CD14-positive monocyte (primary cell): ENCODE data around the gene TMEM116. TPM values are rescaled to one million over a fixed set of nuclear protein-coding genes. Genes with fewer than 3 reads are reported as not detected.

Source experiments
- DNase-seq, 3 donors: peaks; one replicate each; pipeline ENCODE4 v3.0.0-alpha.2; 2011 to 2022
- H2AFZ ChIP-seq: 2 replicates; pipeline ENCODE4 v1.6.0; 2012; ENCODE audit warnings: mild to moderate bottlenecking, low read depth, low read length, inconsistent platforms; ENCODE audit not compliant: insufficient read depth, poor library complexity, severe bottlenecking
- H3K27ac ChIP-seq, 2 donors: 1 replicate in 1 of 2; 2 replicates in 1 of 2; pipeline ENCODE4 v1.5.1; 2012 to 2013; ENCODE audit warnings: low read length in 2 of 2, control low read depth in 1 of 2, inconsistent platforms in 1 of 2, low read depth in 1 of 2, mild to moderate bottlenecking in 1 of 2
- H3K27me3 ChIP-seq, 2 donors: one replicate each; pipeline versions ENCODE4 v1.6.0 to v1.6.1; 2011 to 2013; ENCODE audit warnings: low read length in 2 of 2; ENCODE audit not compliant: control insufficient read depth in 2 of 2, insufficient read depth in 2 of 2
- H3K36me3 ChIP-seq, 2 donors: replicated peaks in 1 of 2; 1 replicate in 1 of 2; 2 replicates in 1 of 2; pipeline versions ENCODE4 v1.5.1 to v1.6.1; 2012 to 2013; ENCODE audit warnings: low read length in 2 of 2, control low read depth in 1 of 2, inconsistent platforms in 1 of 2, mild to moderate bottlenecking in 1 of 2; ENCODE audit not compliant: insufficient read depth in 2 of 2, control insufficient read depth in 1 of 2
- H3K4me1 ChIP-seq, 2 donors: 1 replicate in 1 of 2; 2 replicates in 1 of 2; pipeline versions ENCODE4 v1.5.1 to v1.6.1; 2012 to 2013; ENCODE audit warnings: low read length in 2 of 2, control low read depth in 1 of 2, inconsistent platforms in 1 of 2, mild to moderate bottlenecking in 1 of 2, moderate library complexity in 1 of 2; ENCODE audit not compliant: insufficient read depth in 2 of 2, control insufficient read depth in 1 of 2
- H3K4me2 ChIP-seq: replicated peaks from 2 replicates; pipeline ENCODE3; 2012; ENCODE audit warnings: low read length, moderate library complexity, mild to moderate bottlenecking; ENCODE audit not compliant: poor library complexity, severe bottlenecking; ENCODE audit errors: extremely low read depth
- H3K4me3 ChIP-seq, 3 experiments: fragments of 200-600 bp in 1 of 3; sonication (generic) in 1 of 3; replicated peaks in 1 of 3; 1 replicate in 2 of 3; 2 replicates in 1 of 3; pipeline ENCODE4 v1.5.1; 2011 to 2013; ENCODE audit warnings: low read length in 3 of 3, mild to moderate bottlenecking in 3 of 3, control low read depth in 2 of 3, low read depth in 2 of 3, inconsistent platforms in 1 of 3, moderate library complexity in 1 of 3
- H3K79me2 ChIP-seq: 2 replicates; pipeline ENCODE4 v1.6.0; 2012; ENCODE audit warnings: mild to moderate bottlenecking, control low read depth, inconsistent platforms, low read length, moderate library complexity; ENCODE audit not compliant: insufficient read depth
- H3K9ac ChIP-seq: 2 replicates; pipeline ENCODE4 v1.6.0; 2017; ENCODE audit warnings: low read length, mild to moderate bottlenecking; ENCODE audit not compliant: insufficient read depth, poor library complexity, severe bottlenecking
- H3K9me3 ChIP-seq, 2 donors: replicated peaks in 1 of 2; 1 replicate in 1 of 2; 2 replicates in 1 of 2; pipeline versions ENCODE4 v1.5.1 to v1.6.1; 2012 to 2013; ENCODE audit warnings: low read length in 2 of 2, control low read depth in 1 of 2; ENCODE audit not compliant: control insufficient read depth in 1 of 2, insufficient read depth in 1 of 2
- H4K20me1 ChIP-seq: 2 replicates; pipeline ENCODE4 v1.6.0; 2012; ENCODE audit warnings: mild to moderate bottlenecking, low read length, control low read depth, moderate library complexity; ENCODE audit not compliant: insufficient read depth
- H3K27ac Mint-ChIP-seq, 7 donors: one replicate each; pipeline ENCODE4 v1.8.0; 2020; ENCODE audit warnings: mild to moderate bottlenecking in 7 of 7, mixed read lengths in 7 of 7, moderate library complexity in 6 of 7, inconsistent platforms in 2 of 7
- H3K27me3 Mint-ChIP-seq, 3 donors: one replicate each; pipeline ENCODE4 v1.8.0; 2021 to 2022; ENCODE audit warnings: low read depth in 3 of 3, mild to moderate bottlenecking in 3 of 3, mixed read lengths in 3 of 3, moderate library complexity in 3 of 3, inconsistent platforms in 1 of 3
- H3K36me3 Mint-ChIP-seq, 2 donors: one replicate each; pipeline ENCODE4 v1.8.0; 2020; ENCODE audit warnings: mixed read lengths in 2 of 2, inconsistent platforms in 1 of 2, mild to moderate bottlenecking in 1 of 2
- H3K4me1 Mint-ChIP-seq: one replicate; pipeline ENCODE4 v1.8.0; 2020; ENCODE audit warnings: mild to moderate bottlenecking, mixed read lengths
- H3K4me3 Mint-ChIP-seq, 2 donors: one replicate each; pipeline ENCODE4 v1.8.0; 2020; ENCODE audit warnings: mild to moderate bottlenecking in 2 of 2, mixed read lengths in 2 of 2, moderate library complexity in 1 of 2
- H3K9me3 Mint-ChIP-seq, 7 donors: one replicate each; pipeline ENCODE4 v1.8.0; 2020 to 2022; ENCODE audit warnings: mixed read lengths in 7 of 7, mild to moderate bottlenecking in 6 of 7, moderate library complexity in 6 of 7, inconsistent platforms in 2 of 7
- CTCF ChIP-seq: fragments of 200-600 bp; IDR thresholded peaks from one replicate; pipeline ENCODE4 v1.8.0; 2022; ENCODE audit warnings: antibody characterized with exemption, mild to moderate bottlenecking
- WGBS: methylation state at CpG from one replicate; pipeline ENCODE4 v1.1.5; 2013; ENCODE audit warnings: missing lambda C conversion rate; ENCODE audit not compliant: insufficient coverage; 5-methylcytosine and 5-hydroxymethylcytosine counted together
- intact Hi-C, 2 donors: fragments of 100-400 bp; cut with micrococcal nuclease; formaldehyde crosslinking; loops; one replicate each; pipeline versions ENCODE4 v1.15.0 to v1.15.1; 2023
- polyA plus RNA-seq, 3 donors: library from polyadenylated mRNA; depleted of rRNA in 1 of 3; unstranded in 2 of 3; stranded (reverse) in 1 of 3; fragments of 300-500 nt in 2 of 3; fragments of >200 nt in 1 of 3; fragmentation: Illumina TruSeq in 2 of 3; gene quantifications; 1 replicate in 2 of 3; 2 replicates in 1 of 3; pipeline ENCODE4 v1.2.3, GENCODE V29; 2012 to 2021

The TMEM116 gene
- polyA plus RNA-seq, 3 donors, result 5.6 to 11.6 (median 8.3) TPM

DNA sequence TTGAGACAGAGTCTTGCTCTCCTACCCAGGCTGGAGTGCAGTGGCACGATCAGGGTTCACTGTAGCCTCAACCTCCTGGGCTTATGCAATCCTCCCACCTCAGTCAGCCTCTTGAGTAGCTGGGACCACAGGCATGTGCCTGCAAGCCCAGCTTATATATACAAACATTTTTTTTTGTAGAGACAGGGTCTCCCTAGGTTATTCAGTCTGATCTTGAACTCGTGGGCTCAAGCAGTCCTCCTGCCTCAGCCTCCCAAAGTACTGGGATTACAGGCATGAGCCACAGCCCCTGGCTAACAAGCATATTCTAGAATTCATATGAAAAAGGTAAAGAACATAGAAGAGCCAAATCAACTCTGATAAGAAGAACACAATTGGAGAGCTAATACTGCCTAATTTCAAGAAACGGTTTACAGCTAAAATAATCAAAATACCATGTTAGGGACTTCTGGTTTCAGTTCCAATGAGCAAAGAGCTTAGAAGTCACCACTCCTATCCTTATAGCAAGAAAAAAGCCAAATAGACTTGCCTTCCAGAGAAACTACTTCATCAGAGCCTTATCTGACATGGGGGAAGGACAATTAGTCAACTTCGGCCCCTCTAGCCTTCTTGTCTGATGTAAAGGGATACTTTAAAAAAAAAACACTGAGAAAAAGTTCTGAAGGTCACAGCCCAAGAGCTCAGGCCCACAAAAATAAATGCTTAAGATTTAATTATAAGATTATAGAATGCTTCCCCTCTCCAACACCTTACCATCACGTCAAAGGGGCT is 37.6 kb downstream of the TMEM116 start:
- H3K27me3 ChIP-seq, result no peaks in the 10 kb centered on the region
- Mint-ChIP-seq H3K27ac (no peak overlapping the region), H3K4me1 (peaks cover 3% of the 10 kb centered on the region), H3K4me3 (no peak overlapping the region), H3K9me3 (peaks cover 0 to 17% (median 11%) of the 10 kb centered on the region in 7 donors), H3K27me3 (peaks cover 0 to 2% (median 0%) of the 10 kb centered on the region in 3 donors), H3K36me3 (peaks cover 0 to 7% of the 10 kb centered on the region in 2 donors)
- no peaks in the 10 kb centered on the region for H3K79me2 ChIP-seq
- no peak overlapping the region for H3K9ac ChIP-seq
- no peak overlapping the region for H3K4me3 ChIP-seq
- WGBS, result 100% methylated on average over 2 of the region's 5 CpGs
- H3K4me1 ChIP-seq, result no peaks in the 10 kb centered on the region
- H3K27ac ChIP-seq, result no peak overlapping the region
- no peaks in the 10 kb centered on the region for H4K20me1 ChIP-seq
- no peak overlapping the region for H3K4me2 ChIP-seq
- H3K36me3 ChIP-seq, result no peaks in the 10 kb centered on the region
- TF ChIP-seq CTCF, result no peak
- intact Hi-C loops, result no loop called here
- no peak for DNase-seq
- peaks cover 9 to 11% of the 10 kb centered on the region in 2 donors for H3K9me3 ChIP-seq
- no peak overlapping the region for H2AFZ ChIP-seq

DNA sequence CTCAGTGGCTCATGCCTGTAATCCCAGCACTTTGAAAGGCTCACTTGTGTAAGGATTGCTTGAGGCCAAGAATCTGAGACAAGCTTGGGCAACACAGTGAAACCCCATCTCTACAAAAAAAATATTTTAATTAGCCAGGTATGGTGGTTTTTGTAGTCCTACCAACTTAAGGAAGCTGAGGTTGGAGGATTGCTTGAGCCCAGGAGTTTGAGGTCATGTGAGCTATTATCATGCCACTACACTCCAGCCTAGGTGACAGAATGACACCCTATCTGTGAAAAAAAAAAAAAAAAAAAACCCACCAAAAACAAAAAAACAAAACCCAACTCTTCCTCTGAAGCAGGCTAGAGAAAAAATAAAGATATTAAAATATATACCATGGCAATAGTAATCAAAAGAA is 41.2 kb downstream of the TMEM116 start:
- Mint-ChIP-seq H3K4me1 (peaks cover 2% of the 10 kb centered on the region), H3K4me3 (no peak overlapping the region), H3K27me3 (peaks cover 0 to 2% (median 0%) of the 10 kb centered on the region in 3 donors), H3K9me3 (peaks cover 8 to 27% (median 22%) of the 10 kb centered on the region in 7 donors), H3K27ac (no peak overlapping the region), H3K36me3 (peaks cover 0 to 9% of the 10 kb centered on the region in 2 donors)
- intact Hi-C loops, result no loop called here
- H3K27ac ChIP-seq, result no peak overlapping the region
- no peaks in the 10 kb centered on the region for H3K79me2 ChIP-seq
- no peak overlapping the region for H2AFZ ChIP-seq
- no peaks in the 10 kb centered on the region for H3K4me1 ChIP-seq
- no peaks in the 10 kb centered on the region for H4K20me1 ChIP-seq
- no peak for TF ChIP-seq CTCF
- H3K9ac ChIP-seq, result no peak overlapping the region
- H3K27me3 ChIP-seq, result no peaks in the 10 kb centered on the region
- no peak overlapping the region for H3K4me3 ChIP-seq
- H3K4me2 ChIP-seq, result no peak overlapping the region
- H3K36me3 ChIP-seq, result no peaks in the 10 kb centered on the region
- peaks cover 15 to 20% of the 10 kb centered on the region in 2 donors for H3K9me3 ChIP-seq
- DNase-seq, result no peak
